Testis (tissue), 3 donors: ENCODE data around the gene DGAT2. TPM values are rescaled to one million over a fixed set of nuclear protein-coding genes. Genes with fewer than 3 reads are reported as not detected.

Experiments used
- DNase-seq: peaks from one replicate; pipeline ENCODE4 v3.0.0-alpha.2; 2019
- H3K27ac ChIP-seq, 2 donors: fragments of 200-600 bp; sonication (generic); one replicate each; pipeline ENCODE4 v1.5.1; 2019
- H3K27me3 ChIP-seq: fragments of 200-600 bp; sonication (generic); one replicate; pipeline ENCODE4 v1.5.1; 2019
- H3K36me3 ChIP-seq: fragments of 200-600 bp; sonication (generic); one replicate; pipeline ENCODE4 v1.5.1; 2017; ENCODE audit warnings: low read depth; ENCODE audit errors: missing control alignments
- H3K4me1 ChIP-seq: fragments of 200-600 bp; sonication (generic); one replicate; pipeline ENCODE4 v1.5.1; 2019
- H3K4me3 ChIP-seq, 2 donors: fragments of 200-600 bp; sonication (generic); one replicate each; pipeline ENCODE4 v1.5.1; 2017 to 2019
- H3K9me3 ChIP-seq: fragments of 200-600 bp; sonication (generic); one replicate; pipeline ENCODE4 v1.5.1; 2017
- CTCF ChIP-seq, 3 experiments: fragments of 450-650 bp in 2 of 3; fragments of 200-600 bp in 1 of 3; sonication (generic) in 1 of 3; IDR thresholded peaks; one replicate each; pipeline ENCODE4 v1.5.1; 2016 to 2019; ENCODE audit warnings: antibody characterized with exemption in 3 of 3, mild to moderate bottlenecking in 2 of 3, moderate library complexity in 1 of 3
- POLR2A ChIP-seq: fragments of 450-650 bp; IDR thresholded peaks from one replicate; pipeline ENCODE4 v1.6.1; 2017; ENCODE audit warnings: antibody characterized with exemption, mild to moderate bottlenecking, moderate library complexity
- WGBS, 2 donors: methylation state at CpG; one replicate each; pipeline ENCODE4 v1.1.5; 2018; 5-methylcytosine and 5-hydroxymethylcytosine counted together
- intact Hi-C: fragments of 100-400 bp; cut with DNase I; formaldehyde crosslinking; loops from one replicate; pipeline ENCODE4 v1.15.1; 2023; ENCODE audit warnings: low total_unique reads
- polyA plus RNA-seq: library from polyadenylated mRNA; stranded (reverse); fragments of 350-450 nt; fragmentation: Illumina TruSeq; extraction: RNeasy Lipid Tissue Mini Kit (QIAGEN cat#74804); gene quantifications from one replicate; pipeline ENCODE4 v1.2.3, GENCODE V29; 2014; ENCODE audit warnings: low read depth, low replicate concordance; ENCODE audit not compliant: insufficient read depth
- total RNA-seq, 2 donors: library from RNA; depleted of rRNA; stranded (reverse); fragments of >200 nt; gene quantifications; one replicate each; pipeline ENCODE4 v1.2.3, GENCODE V29; 2016

Gene DGAT2
- total and polyA plus RNA-seq, 3 donors from 2014 or later, result 40.9 to 77.6 (median 54.6) TPM

GRCh38 chr11:75776546-75776945 lies 8.0 kb downstream of the DGAT2 start:
- intact Hi-C loops, result no loop called here
- H3K4me1 ChIP-seq, result peaks cover 3% of the 10 kb centered on the region
- no peak for DNase-seq
- no peak overlapping the region for H3K4me3 ChIP-seq
- no peaks in the 10 kb centered on the region for H3K9me3 ChIP-seq
- no peaks in the 10 kb centered on the region for H3K27me3 ChIP-seq
- TF ChIP-seq CTCF (IDR thresholded peaks at IDR 0.05), result no peak
- no peak for TF ChIP-seq POLR2A
- 82% methylated on average over 4 of the region's 4 CpGs; no CpG with 5 or more reads in 1 of the 2 donors for WGBS, 2 donors
- no peaks in the 10 kb centered on the region for H3K36me3 ChIP-seq
- H3K27ac ChIP-seq, result no peak overlapping the region

- peaks cover 3% of the 10 kb centered on the region for H3K4me1 ChIP-seq
- H3K36me3 ChIP-seq, result no peaks in the 10 kb centered on the region
- H3K4me3 ChIP-seq, result no peak overlapping the region
- 91 to 93% methylated on average over 13 of the region's 13 CpGs for WGBS, 2 donors
- no peaks in the 10 kb centered on the region for H3K9me3 ChIP-seq
- DNase-seq, result no peak
- no peaks in the 10 kb centered on the region for H3K27me3 ChIP-seq
- intact Hi-C loops, result no loop called here
- H3K27ac ChIP-seq, result no peak overlapping the region
- TF ChIP-seq POLR2A (no peak), CTCF (IDR thresholded peaks at IDR 0.05) (no peak)
Observed at GRCh38 chr11:75777461-75778110, 9.0 kb downstream of the DGAT2 start.

- no peaks in the 10 kb centered on the region for H3K9me3 ChIP-seq
- no peaks in the 10 kb centered on the region for H3K36me3 ChIP-seq
- H3K4me3 ChIP-seq, result no peak overlapping the region
- no peak for DNase-seq
- no peaks in the 10 kb centered on the region for H3K27me3 ChIP-seq
- no peak overlapping the region for H3K27ac ChIP-seq
- H3K4me1 ChIP-seq, result peaks cover 3% of the 10 kb centered on the region
- 97 to 100% methylated on average over 4 to 5 of the region's 5 CpGs for WGBS, 2 donors
- TF ChIP-seq POLR2A (no peak), CTCF (IDR thresholded peaks at IDR 0.05) (no peak)
- intact Hi-C loops, result no loop called here
Observed at GRCh38 chr11:75778962-75779361, 10.4 kb downstream of the DGAT2 start.

- TF ChIP-seq CTCF (IDR thresholded peaks at IDR 0.05) (no peak), POLR2A (no peak)
- Histone ChIP-seq H3K9me3 (no peaks in the 10 kb centered on the region), H3K27me3 (no peaks in the 10 kb centered on the region), H3K27ac (no peak overlapping the region), H3K4me1 (peaks cover 3% of the 10 kb centered on the region), H3K36me3 (no peaks in the 10 kb centered on the region), H3K4me3 (no peak overlapping the region)
- intact Hi-C loops, result no loop called here
- WGBS, 2 donors, result 69 to 81% methylated on average over 2 of the region's 2 CpGs
- no peak for DNase-seq
Observed at GRCh38 chr11:75779960-75780359, 11.4 kb downstream of the DGAT2 start.

GRCh38 chr11:75780888-75781287 lies 12.3 kb downstream of the DGAT2 start:
- no peaks in the 10 kb centered on the region for H3K27me3 ChIP-seq
- peaks cover 3% of the 10 kb centered on the region for H3K4me1 ChIP-seq
- no peak for DNase-seq
- no peak overlapping the region for H3K27ac ChIP-seq
- no peak overlapping the region for H3K4me3 ChIP-seq
- H3K9me3 ChIP-seq, result no peaks in the 10 kb centered on the region
- WGBS, 2 donors, result 70 to 71% methylated on average over 1 to 3 of the region's 3 CpGs
- no peak for TF ChIP-seq CTCF (IDR thresholded peaks at IDR 0.05)
- TF ChIP-seq POLR2A, result no peak
- H3K36me3 ChIP-seq, result no peaks in the 10 kb centered on the region
- intact Hi-C loops, result no loop called here
